SK-N-SH (cell line): ENCODE data around the gene MAP3K4. TPM values are rescaled to one million over a fixed set of nuclear protein-coding genes. Genes with fewer than 3 reads are reported as not detected.
A peak's percentile ranks its signal among the peaks of the same experiment; 100 is the strongest.

Experiments
- CTCF ChIA-PET: fragments of 300-600, 350-600 bp; formaldehyde crosslinking; extraction: SDS; loops from one replicate; lab custom pipeline; 2021; lab: Yijun Ruan, JAX
- POLR2A ChIA-PET: fragments of 350-600 bp; sonication (Branson Sonifier 250); formaldehyde crosslinking; extraction: SDS; loops from one replicate; lab custom pipeline; 2020; ENCODE audit warnings: antibody characterized with exemption, inconsistent platforms; lab: Yijun Ruan, JAX
- DNase-seq: peaks from one replicate; pipeline ENCODE4 v3.0.0; 2012
- H2AFZ ChIP-seq: fragments of 200-600 bp; sonication (generic); 2 replicates; pipeline ENCODE4 v1.8.1; 2016; ENCODE audit warnings: antibody characterized with exemption, mild to moderate bottlenecking, low read depth
- H3F3A ChIP-seq: fragments of 200-600 bp; sonication (generic); replicated peaks from 2 replicates; pipeline ENCODE3; 2016; ENCODE audit warnings: antibody characterized with exemption, mild to moderate bottlenecking; ENCODE audit not compliant: insufficient read depth
- H3K27ac ChIP-seq, 2 experiments: fragments of 200-500 bp in 1 of 2; fragments of 200-600 bp in 1 of 2; sonication (Bioruptor generic) in 1 of 2; sonication (generic), shearing (Covaris generic) in 1 of 2; 2 replicates each; pipeline versions ENCODE4 v1.5.1 to v1.6.1; 2014 to 2016; ENCODE audit warnings: low read depth in 2 of 2, inconsistent platforms in 1 of 2, low read length in 1 of 2, mild to moderate bottlenecking in 1 of 2, mixed read lengths in 1 of 2
- H3K27me3 ChIP-seq: fragments of 200-600 bp; sonication (generic), shearing (Covaris generic); 2 replicates; pipeline ENCODE4 v1.6.1; 2016; ENCODE audit warnings: mixed run types; ENCODE audit not compliant: insufficient read depth
- H3K36me3 ChIP-seq, 2 experiments: fragments of 200-500 bp in 1 of 2; fragments of 200-600 bp in 1 of 2; sonication (Bioruptor generic) in 1 of 2; sonication (generic) in 1 of 2; replicated peaks in 1 of 2; 2 replicates each; pipeline versions ENCODE3 to v1.5.1; 2014 to 2016; ENCODE audit warnings: low read length in 1 of 2, mild to moderate bottlenecking in 1 of 2; ENCODE audit not compliant: insufficient read depth in 2 of 2, control insufficient read depth in 1 of 2
- H3K4me1 ChIP-seq, 2 experiments: fragments of 200-500 bp in 1 of 2; fragments of 200-600 bp in 1 of 2; sonication (Bioruptor generic) in 1 of 2; sonication (generic), shearing (Covaris generic) in 1 of 2; 2 replicates each; pipeline versions ENCODE4 v1.5.1 to v1.6.1; 2014 to 2016; ENCODE audit warnings: low read depth in 1 of 2, low read length in 1 of 2, mixed run types in 1 of 2; ENCODE audit not compliant: insufficient read depth in 2 of 2, control insufficient read depth in 1 of 2
- H3K4me2 ChIP-seq: fragments of 200-600 bp; sonication (generic), shearing (Covaris generic); 2 replicates; pipeline ENCODE4 v1.6.1; 2017; ENCODE audit warnings: mixed run types
- H3K4me3 ChIP-seq, 2 experiments: fragments of 200-500 bp in 1 of 2; fragments of 200-600 bp in 1 of 2; sonication (Bioruptor generic) in 1 of 2; sonication (generic), shearing (Covaris generic) in 1 of 2; 2 replicates each; pipeline versions ENCODE4 v1.5.1 to v1.8.1; 2014 to 2016; ENCODE audit warnings: low read depth in 2 of 2, inconsistent platforms in 1 of 2, low read length in 1 of 2, mild to moderate bottlenecking in 1 of 2, mixed read lengths in 1 of 2, moderate library complexity in 1 of 2
- H3K79me2 ChIP-seq: fragments of 200-600 bp; sonication (generic); 2 replicates; pipeline ENCODE4 v1.8.1; 2017; ENCODE audit warnings: mild to moderate bottlenecking; ENCODE audit not compliant: insufficient read depth
- H3K9ac ChIP-seq: fragments of 200-600 bp; sonication (generic); 2 replicates; pipeline ENCODE4 v1.6.1; 2017; ENCODE audit warnings: mixed run types
- H3K9me2 ChIP-seq: fragments of 200-600 bp; sonication (generic); 2 replicates; pipeline ENCODE4 v1.6.1; 2017; ENCODE audit warnings: mixed run types
- H3K9me3 ChIP-seq: fragments of 200-600 bp; sonication (generic); 2 replicates; pipeline ENCODE4 v1.6.1; 2017; ENCODE audit warnings: mixed run types, mild to moderate bottlenecking, moderate library complexity
- H4K20me1 ChIP-seq: fragments of 200-600 bp; sonication (generic); 2 replicates; pipeline ENCODE4 v1.6.1; 2017; ENCODE audit warnings: mild to moderate bottlenecking, mixed run types; ENCODE audit not compliant: insufficient read depth
- CHD2 ChIP-seq: fragments of 150-350 bp; IDR thresholded peaks from 2 replicates; pipeline ENCODE4 v1.6.1; 2018; ENCODE audit warnings: low read length; ENCODE audit not compliant: partially characterized antibody
- CTCF ChIP-seq: fragments of 200-600 bp; sonication (generic); IDR thresholded peaks from 2 replicates; pipeline ENCODE4 v1.6.1; 2017; ENCODE audit warnings: antibody characterized with exemption, mild to moderate bottlenecking, moderate library complexity
- ELF1 ChIP-seq: IDR thresholded peaks from 2 replicates; pipeline ENCODE4 v1.4.0; 2012
- EP300 ChIP-seq, 2 experiments: IDR thresholded peaks; 2 replicates each; pipeline versions ENCODE4 v1.4.0 to v1.6.1; 2012; ENCODE audit warnings: borderline replicate concordance in 1 of 2, low read depth in 1 of 2, low read length in 1 of 2
- EZH2phosphoT487 ChIP-seq: fragments of 200-600 bp; sonication (generic); IDR thresholded peaks from 2 replicates; pipeline ENCODE4 v1.6.1; 2017; ENCODE audit warnings: low read depth, mixed run types, mild to moderate bottlenecking, antibody characterized with exemption, moderate library complexity, borderline replicate concordance
- FOSL2 ChIP-seq: IDR thresholded peaks from 2 replicates; pipeline ENCODE4 v1.4.0; 2012; ENCODE audit warnings: low read depth, mild to moderate bottlenecking, moderate library complexity, borderline replicate concordance
- FOXM1 ChIP-seq: IDR thresholded peaks from 2 replicates; pipeline ENCODE4 v1.4.0; 2012; ENCODE audit warnings: low read depth, mild to moderate bottlenecking
- JUND ChIP-seq: IDR thresholded peaks from 2 replicates; pipeline ENCODE4 v1.4.0; 2012
- MEF2A ChIP-seq: IDR thresholded peaks from 2 replicates; pipeline ENCODE4 v1.4.0; 2012; ENCODE audit warnings: low read depth, borderline replicate concordance
- MXI1 ChIP-seq: IDR thresholded peaks from 2 replicates; pipeline ENCODE4 v1.6.1; 2012; ENCODE audit warnings: mild to moderate bottlenecking, low read depth, low read length, improper control_type of control experiment
- NFIC ChIP-seq: IDR thresholded peaks from 2 replicates; pipeline ENCODE4 v1.4.0; 2012; ENCODE audit warnings: borderline replicate concordance
- NRF1 ChIP-seq: IDR thresholded peaks from 2 replicates; pipeline ENCODE4 v1.6.1; 2012; ENCODE audit warnings: low read depth, mild to moderate bottlenecking, low read length
- POLR2AphosphoS5 ChIP-seq: IDR thresholded peaks from 2 replicates; pipeline ENCODE4 v1.6.1; 2012; ENCODE audit warnings: low read depth, low read length
- RAD21 ChIP-seq: IDR thresholded peaks from 2 replicates; pipeline ENCODE4 v1.6.1; 2012; ENCODE audit warnings: mild to moderate bottlenecking, low read length
- RFX5 ChIP-seq: IDR thresholded peaks from 2 replicates; pipeline ENCODE4 v1.6.1; 2012; ENCODE audit warnings: mild to moderate bottlenecking, improper control_type of control experiment, low read length
- SMC3 ChIP-seq: IDR thresholded peaks from 2 replicates; pipeline ENCODE4 v1.6.1; 2012; ENCODE audit warnings: low read depth, low read length, improper control_type of control experiment
- USF2 ChIP-seq: fragments of 150-350 bp; IDR thresholded peaks from 2 replicates; pipeline ENCODE4 v1.6.1; 2017; ENCODE audit warnings: antibody characterized with exemption, low read length, low read depth, borderline replicate concordance
- YY1 ChIP-seq: IDR thresholded peaks from 2 replicates; pipeline ENCODE4 v1.4.0; 2012; ENCODE audit warnings: low read depth, mild to moderate bottlenecking
- ZBTB33 ChIP-seq: IDR thresholded peaks from 2 replicates; pipeline ENCODE4 v1.4.0; 2012; ENCODE audit warnings: low read depth, borderline replicate concordance
- WGBS: methylation state at CpG from one replicate; pipeline ENCODE4 v1.1.6; 2017; ENCODE audit warnings: low lambda C conversion rate; 5-methylcytosine and 5-hydroxymethylcytosine counted together
- polyA plus RNA-seq, 3 experiments: library from polyadenylated mRNA; depleted of rRNA; stranded (reverse); fragments of >200 nt; gene quantifications; 2 replicates each; pipeline ENCODE4 v1.2.3, GENCODE V29; 2012

The MAP3K4 gene
- polyA plus RNA-seq, 1 of the 3 experiments (the other 2 are of a cell fraction) = 6.8 TPM

GRCh38 chr6:161037873-161038228, 46.3 kb downstream of the MAP3K4 start:
- CTCF ChIA-PET = no interaction called here

More at GRCh38 chr6:161037873-161038228, 46.3 kb downstream of the MAP3K4 start:
- POLR2A ChIA-PET = no interaction called here
- H3K36me3 ChIP-seq = peaks cover 9 to 23% of the 10 kb centered on the region in 2 experiments
- peak overlapping the region; percentile 50 to 98 for H3K27ac ChIP-seq
- 88% methylated on average over 2 of the region's 2 CpGs for WGBS
- peak overlapping the region; percentile 48; the same call in 1 of the 2 replicates for H3K9ac ChIP-seq
- DNase-seq = no peak
- H3K9me2 ChIP-seq = no peaks in the 10 kb centered on the region
- peaks cover 15% of the 10 kb centered on the region for H3K79me2 ChIP-seq
- H3K9me3 ChIP-seq = no peaks in the 10 kb centered on the region
- H3F3A ChIP-seq = peaks cover 29% of the 10 kb centered on the region
- peak overlapping the region; percentile 46; the same call in 1 of the 2 replicates for H3K4me2 ChIP-seq
- no peak for TF ChIP-seq MXI1
- no peak for TF ChIP-seq FOXM1
- TF ChIP-seq RFX5 = no peak
- no peak for TF ChIP-seq RAD21
- TF ChIP-seq CTCF = no peak; the same call in 1 of the 2 replicates
- no peak for TF ChIP-seq EP300 (IDR thresholded peaks at IDR 0.05; ENCODE audit: borderline replicate concordance in 1 of 2, low read depth in 1 of 2, low read length in 1 of 2)
- TF ChIP-seq JUND = no peak
- TF ChIP-seq YY1 = no peak
- TF ChIP-seq USF2 = no peak
- TF ChIP-seq CHD2 = no peak
- no peak for TF ChIP-seq NRF1
- TF ChIP-seq POLR2AphosphoS5 = no peak
- TF ChIP-seq ZBTB33 = no peak
- no peak for TF ChIP-seq SMC3
- TF ChIP-seq MEF2A = no peak
- TF ChIP-seq ELF1 = no peak
- TF ChIP-seq NFIC = no peak
- TF ChIP-seq FOSL2 = no peak
- no peak for TF ChIP-seq EZH2phosphoT487
- no peak overlapping the region for H2AFZ ChIP-seq
- peak overlapping the region in 1 of 2 experiments; percentile 1; a peak in 1 of 4 replicates for H3K4me3 ChIP-seq
- H4K20me1 ChIP-seq = 0 out of 2 replicates have a peak, but pooled peaks cover 6% of the 10 kb centered on the region
- peaks cover 9 to 14% of the 10 kb centered on the region in 2 experiments for H3K4me1 ChIP-seq
- H3K27me3 ChIP-seq = no peaks in the 10 kb centered on the region
